ENCODE measurements around the gene PER1. TPM values are rescaled to one million over a fixed set of nuclear protein-coding genes. Genes with fewer than 3 reads are reported as not detected.

Gene PER1
- total and polyA plus RNA-seq, 10 of the 15 experiments (the other 5 are each of a cell fraction or from before 2014, with no cell fraction given): 0.02 to 25.1 (median 5.4) TPM

DNA sequence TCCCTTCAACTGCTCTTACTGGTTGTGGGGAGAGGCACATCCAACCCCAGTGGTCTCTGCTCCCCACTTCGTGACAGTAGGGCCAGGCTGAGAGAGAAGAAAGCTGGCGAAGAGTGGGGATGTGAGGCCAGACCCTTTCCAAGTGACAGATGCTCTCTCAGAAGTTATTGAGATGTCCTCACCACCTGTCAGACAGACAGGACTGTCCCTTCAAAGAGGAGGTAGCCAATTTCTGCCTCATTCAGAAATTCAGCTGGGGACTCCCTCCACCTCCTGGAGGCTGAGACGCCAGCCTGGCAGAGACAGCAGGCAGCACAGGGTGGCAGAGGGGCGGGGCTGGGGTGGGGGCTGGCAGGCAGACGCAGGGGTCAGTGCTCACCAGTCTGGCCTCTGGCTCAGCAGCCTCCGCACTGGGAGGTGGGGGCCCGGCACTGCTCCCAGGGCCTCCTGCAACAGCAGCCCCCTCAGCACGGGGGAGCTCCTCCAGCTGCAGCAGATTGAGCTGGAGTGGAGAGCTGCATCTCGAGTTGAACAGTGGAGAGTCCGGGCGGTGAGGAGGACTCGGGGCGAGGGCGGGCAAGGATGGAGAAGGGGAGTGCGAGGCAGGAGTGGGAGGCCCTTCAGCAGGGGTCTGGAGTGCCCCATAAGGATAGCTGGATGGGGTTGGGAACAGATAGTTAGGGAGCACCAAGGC is 9.2 kb downstream of the PER1 start:
- no peak for DNase-seq (ENCODE audit: low read depth, low spot score)
- H2AFZ ChIP-seq (ENCODE audit: control insufficient read depth, low read depth, low read length): no peak overlapping the region
- no peaks in the 10 kb centered on the region for H4K20me1 ChIP-seq (ENCODE audit: control insufficient read depth, insufficient read depth)
- ChIA-PET RAD21 (ENCODE audit: unreplicated experiment) (no interaction called here), CTCF (interaction anchor here (1.1 kb wide), 1 partner anchor 9 kb away, joined by 3 read pairs; no protein-coding TSS in a partner anchor), SMC1A (ENCODE audit: uncharacterized antibody, unreplicated experiment) (no interaction called here), POLR2A (interaction anchor here (0.6 kb wide), 1 partner anchor 10 kb away, joined by 4 read pairs; no protein-coding TSS in a partner anchor)
- no peak overlapping the region for H3K27ac ChIP-seq (ENCODE audit: control insufficient read depth, insufficient read depth)
- BruUV-seq (replicated peaks): no TSS peak
- no peak for TF ChIP-seq EZH2 (IDR thresholded peaks at IDR 0.05; ENCODE audit: borderline replicate concordance, control insufficient read depth, low read depth, low read length)
- TF ChIP-seq RUNX3 (IDR thresholded peaks at IDR 0.05; ENCODE audit: low read length): no peak
- no peak for TF ChIP-seq STAT3 (IDR thresholded peaks at IDR 0.05; ENCODE audit: low read depth, low read length)
- no peak for TF ChIP-seq NR2C2 (IDR thresholded peaks at IDR 0.05; ENCODE audit: borderline replicate concordance, control insufficient read depth, insufficient read length, low read depth)
- H3K9me3 ChIP-seq (replicated peaks; ENCODE audit: control insufficient read depth, insufficient read depth, low read length): no peaks in the 10 kb centered on the region
- in situ Hi-C loops (cut with MboI) (no loop called here), intact Hi-C loops (cut with micrococcal nuclease; ENCODE audit: unreplicated experiment) (no loop called here)
- H3K36me3 ChIP-seq (ENCODE audit: control insufficient read depth in 2 of 2, insufficient read depth in 2 of 2, low read length in 1 of 2): peaks cover 5 to 27% of the 10 kb centered on the region in 2 experiments
- no peaks in the 10 kb centered on the region for H3K79me2 ChIP-seq (ENCODE audit: control insufficient read depth, insufficient read depth, low read length)
- FAIRE-seq: no peak
- WGBS (ENCODE audit: insufficient coverage, insufficient replicate concordance, low lambda C conversion rate, missing lambda C conversion rate): 82% methylated on average over 10 of the region's 15 CpGs
- ATAC-seq: no peak
- no peak overlapping the region for H3K4me3 ChIP-seq
- no peaks in the 10 kb centered on the region for H3K27me3 ChIP-seq (replicated peaks in 1 of 2; ENCODE audit: control insufficient read depth in 2 of 2, insufficient read depth in 2 of 2, low read length in 1 of 2)
- no peak overlapping the region for H3K4me2 ChIP-seq (ENCODE audit: control insufficient read depth, insufficient read depth)
- H3K9ac ChIP-seq (ENCODE audit: control insufficient read depth, insufficient read depth, low read length): no peak overlapping the region
- peaks cover 3% of the 10 kb centered on the region for H3K4me1 ChIP-seq (ENCODE audit: control insufficient read depth, insufficient read depth, low read length)

DNA sequence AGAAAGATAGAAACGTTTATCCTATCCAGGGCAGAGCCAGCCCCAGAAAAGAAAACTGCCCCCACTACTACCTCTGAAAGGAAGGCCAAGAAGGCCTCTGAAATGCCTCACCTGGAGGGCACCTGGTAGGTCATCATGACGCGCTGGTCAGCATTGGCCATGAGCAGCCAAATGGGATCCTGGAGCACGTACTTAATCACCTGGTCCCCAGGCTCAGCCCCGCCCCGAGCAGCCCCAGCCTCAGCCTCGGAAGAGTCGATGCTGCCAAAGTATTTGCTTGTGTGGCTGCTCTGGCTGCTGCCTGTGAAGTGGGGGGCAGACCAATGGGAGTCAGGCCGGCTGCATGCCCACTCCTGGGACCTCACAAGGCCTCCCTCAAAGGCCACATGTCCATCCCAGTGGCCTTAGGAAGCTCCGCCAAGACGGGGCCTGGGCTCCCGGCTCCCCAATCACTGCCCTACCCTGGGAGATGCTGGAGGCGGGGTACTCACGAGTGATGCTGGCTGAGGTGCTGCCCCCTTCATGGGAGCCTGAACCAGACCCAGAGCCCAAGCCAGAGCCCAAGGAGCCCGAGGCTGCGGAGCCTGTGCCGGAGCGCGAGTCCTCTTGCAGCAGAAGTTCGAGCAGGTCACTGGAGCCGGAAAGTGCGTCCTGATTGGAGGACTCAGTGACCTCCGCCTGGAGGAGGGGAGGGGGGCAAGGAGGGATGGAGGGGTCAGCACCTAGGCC is 9.9 kb downstream of the PER1 start:
- Histone ChIP-seq H3K27me3 (replicated peaks in 1 of 2; ENCODE audit: control insufficient read depth in 2 of 2, insufficient read depth in 2 of 2, low read length in 1 of 2) (no peaks in the 10 kb centered on the region), H2AFZ (ENCODE audit: control insufficient read depth, low read depth, low read length) (no peak overlapping the region), H3K27ac (ENCODE audit: control insufficient read depth, insufficient read depth) (no peak overlapping the region), H3K4me3 (no peak overlapping the region), H3K9ac (ENCODE audit: control insufficient read depth, insufficient read depth, low read length) (no peak overlapping the region), H3K79me2 (ENCODE audit: control insufficient read depth, insufficient read depth, low read length) (no peaks in the 10 kb centered on the region), H3K4me1 (ENCODE audit: control insufficient read depth, insufficient read depth, low read length) (peaks cover 7% of the 10 kb centered on the region), H3K4me2 (ENCODE audit: control insufficient read depth, insufficient read depth) (no peak overlapping the region), H3K9me3 (replicated peaks; ENCODE audit: control insufficient read depth, insufficient read depth, low read length) (no peaks in the 10 kb centered on the region), H3K36me3 (ENCODE audit: control insufficient read depth in 2 of 2, insufficient read depth in 2 of 2, low read length in 1 of 2) (peaks cover 3 to 22% of the 10 kb centered on the region in 2 experiments), H4K20me1 (ENCODE audit: control insufficient read depth, insufficient read depth) (no peaks in the 10 kb centered on the region)
- DNase-seq (ENCODE audit: low read depth, low spot score): no peak
- 92% methylated on average over 22 of the region's 23 CpGs for WGBS (ENCODE audit: insufficient coverage, insufficient replicate concordance, low lambda C conversion rate, missing lambda C conversion rate)
- FAIRE-seq: no peak
- CTCF ChIA-PET: interaction anchor here (0.7 to 1.7 kb wide), 3 partner anchors 8 to 121 kb away, joined by 3 to 5 read pairs (median 4); partner anchors contain the start of gene PER1
- POLR2A ChIA-PET: interaction anchor here (1.6 to 4.7 kb wide), 2 partner anchors 7 to 10 kb away, joined by 6 to 29 read pairs; partner anchors contain the start of gene PER1
- TF ChIP-seq POLR2AphosphoS5 (IDR thresholded peaks at IDR 0.05; ENCODE audit: low read length) (0 out of 2 replicates have a peak, but pooled peaks have one; percentile 50), MTA2 (IDR thresholded peaks at IDR 0.05; ENCODE audit: low read depth) (no peak)
- no peak for ATAC-seq
- SMC1A ChIA-PET (ENCODE audit: uncharacterized antibody, unreplicated experiment): interaction anchor here (0.9 to 3.0 kb wide), 2 partner anchors 8 to 38 kb away, joined by 3 to 13 read pairs; no protein-coding TSS in a partner anchor
- RAD21 ChIA-PET (ENCODE audit: unreplicated experiment): no interaction called here
- BruUV-seq (replicated peaks): no TSS peak
- intact Hi-C loops (cut with micrococcal nuclease; ENCODE audit: unreplicated experiment) (no loop called here), in situ Hi-C loops (cut with MboI) (no loop called here)
